ENCODE measurements around the gene EIF4H.
"Not testable (repeated sequence)": the region's sequence is repeated elsewhere in the genome, so short reads cannot be mapped to it uniquely, and the experiment has no call there.

The EIF4H gene

GRCh38 chr7:74153736-74154135 is 20.4 kb upstream of the EIF4H start:
- Histone ChIP-seq H3K9ac (ENCODE audit: low read length) (no peak overlapping the region), H3K27ac (ENCODE audit: low read depth, low read length) (no peak overlapping the region), H3K36me3 (ENCODE audit: control insufficient read depth, insufficient read depth, low read length) (no peaks in the 10 kb centered on the region), H3K4me1 (ENCODE audit: control insufficient read depth, insufficient read depth, low read length) (no peaks in the 10 kb centered on the region), H3K4me3 (ENCODE audit: low read length) (no peak overlapping the region), H3K27me3 (ENCODE audit: control insufficient read depth, insufficient read depth, low read length) (no peaks in the 10 kb centered on the region)

DNA sequence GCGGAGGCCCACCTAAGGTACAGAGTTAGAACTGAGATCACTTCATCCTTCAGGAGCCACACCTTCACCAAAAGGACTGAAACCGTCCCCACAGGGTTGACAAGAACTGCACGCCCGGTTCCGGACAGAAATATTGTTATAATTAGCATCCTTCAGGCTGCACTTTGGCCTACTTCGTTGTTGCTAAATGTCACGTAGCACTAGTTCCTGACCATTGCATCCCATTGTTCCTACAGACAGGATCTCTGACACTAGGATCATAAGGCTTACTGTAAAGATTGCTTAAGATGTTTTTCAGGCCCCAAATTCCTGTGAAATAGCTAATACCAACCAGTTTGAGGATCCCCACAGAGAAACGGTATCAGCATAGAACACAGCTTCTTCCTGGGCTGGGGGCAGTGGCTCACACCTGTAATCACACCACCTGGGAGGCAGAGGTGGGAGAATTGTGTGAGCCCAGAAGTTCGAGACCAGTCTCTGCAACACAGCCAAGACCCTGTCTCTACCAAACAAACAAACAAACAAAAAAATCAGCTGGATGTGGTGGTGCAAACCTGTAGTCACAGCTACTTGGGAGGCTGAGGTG is 18.3 kb upstream of the EIF4H start:
- H3K27me3 ChIP-seq (ENCODE audit: control insufficient read depth, insufficient read depth, low read length) = no peaks in the 10 kb centered on the region
- H3K36me3 ChIP-seq (ENCODE audit: control insufficient read depth, insufficient read depth, low read length) = no peaks in the 10 kb centered on the region
- no peak overlapping the region for H3K9ac ChIP-seq (ENCODE audit: low read length)
- no peak overlapping the region for H3K4me3 ChIP-seq (ENCODE audit: low read length)
- H3K4me1 ChIP-seq (ENCODE audit: control insufficient read depth, insufficient read depth, low read length) = no peaks in the 10 kb centered on the region
- H3K27ac ChIP-seq (ENCODE audit: low read depth, low read length) = no peak overlapping the region

GRCh38 chr7:74157605-74158004 is 16.6 kb upstream of the EIF4H start:
- Histone ChIP-seq H3K4me3 (ENCODE audit: low read length) (no peak overlapping the region), H3K9ac (ENCODE audit: low read length) (no peak overlapping the region), H3K27ac (ENCODE audit: low read depth, low read length) (no peak overlapping the region), H3K4me1 (ENCODE audit: control insufficient read depth, insufficient read depth, low read length) (no peaks in the 10 kb centered on the region), H3K27me3 (ENCODE audit: control insufficient read depth, insufficient read depth, low read length) (no peaks in the 10 kb centered on the region), H3K36me3 (ENCODE audit: control insufficient read depth, insufficient read depth, low read length) (no peaks in the 10 kb centered on the region)

- Histone ChIP-seq H3K4me1 (ENCODE audit: control insufficient read depth, insufficient read depth, low read length) (no peaks in the 10 kb centered on the region), H3K9ac (ENCODE audit: low read length) (no peak overlapping the region), H3K27ac (ENCODE audit: low read depth, low read length) (peak overlapping the region; percentile 17), H3K4me3 (ENCODE audit: low read length) (no peak overlapping the region), H3K27me3 (ENCODE audit: control insufficient read depth, insufficient read depth, low read length) (no peaks in the 10 kb centered on the region), H3K36me3 (ENCODE audit: control insufficient read depth, insufficient read depth, low read length) (no peaks in the 10 kb centered on the region)
Observed at GRCh38 chr7:74164985-74165456, 9.1 kb upstream of the EIF4H start.

GRCh38 chr7:74165867-74166593 is 8.1 kb upstream of the EIF4H start:
- Histone ChIP-seq H3K4me1 (ENCODE audit: control insufficient read depth, insufficient read depth, low read length) (no peaks in the 10 kb centered on the region), H3K27me3 (ENCODE audit: control insufficient read depth, insufficient read depth, low read length) (no peaks in the 10 kb centered on the region), H3K9ac (ENCODE audit: low read length) (no peak overlapping the region), H3K36me3 (ENCODE audit: control insufficient read depth, insufficient read depth, low read length) (no peaks in the 10 kb centered on the region), H3K4me3 (ENCODE audit: low read length) (no peak overlapping the region), H3K27ac (ENCODE audit: low read depth, low read length) (no peak overlapping the region)

DNA sequence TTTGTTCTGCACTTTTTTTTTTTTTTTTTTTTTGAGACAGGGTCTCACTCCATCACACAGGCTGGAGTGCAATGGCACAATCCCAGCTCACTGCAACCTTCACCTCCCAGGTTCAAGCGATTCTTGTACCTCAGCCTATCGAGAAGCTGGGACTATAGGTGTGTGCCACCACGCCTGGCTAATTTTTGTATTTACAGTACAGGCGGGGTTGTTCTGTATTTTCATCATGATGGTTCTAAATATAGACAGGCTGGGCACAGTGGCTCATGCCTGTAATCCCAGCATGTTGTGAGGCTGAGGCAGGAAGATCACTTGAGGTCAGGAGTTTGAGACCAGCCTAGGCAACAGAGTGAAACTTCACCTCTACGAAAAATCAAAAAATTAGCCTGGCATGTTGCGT is 6.8 kb upstream of the EIF4H start:
- not testable (repeated sequence) for H3K36me3 ChIP-seq (ENCODE audit: control insufficient read depth, insufficient read depth, low read length); H3K27me3 ChIP-seq (ENCODE audit: control insufficient read depth, insufficient read depth, low read length); H3K27ac ChIP-seq (ENCODE audit: low read depth, low read length); H3K4me3 ChIP-seq (ENCODE audit: low read length); H3K9ac ChIP-seq (ENCODE audit: low read length); H3K4me1 ChIP-seq (ENCODE audit: control insufficient read depth, insufficient read depth, low read length)

GRCh38 chr7:74173074-74173473 is 1.1 kb upstream of the EIF4H start:
- H3K27me3 ChIP-seq (ENCODE audit: control insufficient read depth, insufficient read depth, low read length) = no peaks in the 10 kb centered on the region
- H3K9ac ChIP-seq (ENCODE audit: low read length) = no peak overlapping the region
- H3K4me1 ChIP-seq (ENCODE audit: control insufficient read depth, insufficient read depth, low read length) = peaks cover 14% of the 10 kb centered on the region
- peak overlapping the region; percentile 89 for H3K4me3 ChIP-seq (ENCODE audit: low read length)
- H3K36me3 ChIP-seq (ENCODE audit: control insufficient read depth, insufficient read depth, low read length) = peaks cover 2% of the 10 kb centered on the region
- no peak overlapping the region for H3K27ac ChIP-seq (ENCODE audit: low read depth, low read length)

GRCh38 chr7:74173491-74173865 is 678 bp upstream of the EIF4H start:
- peak overlapping the region; percentile 89 for H3K9ac ChIP-seq (ENCODE audit: low read length)
- peaks cover 15% of the 10 kb centered on the region for H3K4me1 ChIP-seq (ENCODE audit: control insufficient read depth, insufficient read depth, low read length)
- H3K36me3 ChIP-seq (ENCODE audit: control insufficient read depth, insufficient read depth, low read length) = peaks cover 2% of the 10 kb centered on the region
- H3K27ac ChIP-seq (ENCODE audit: low read depth, low read length) = peak overlapping the region; percentile 96
- no peaks in the 10 kb centered on the region for H3K27me3 ChIP-seq (ENCODE audit: control insufficient read depth, insufficient read depth, low read length)
- peak overlapping the region; percentile 89 for H3K4me3 ChIP-seq (ENCODE audit: low read length)

DNA sequence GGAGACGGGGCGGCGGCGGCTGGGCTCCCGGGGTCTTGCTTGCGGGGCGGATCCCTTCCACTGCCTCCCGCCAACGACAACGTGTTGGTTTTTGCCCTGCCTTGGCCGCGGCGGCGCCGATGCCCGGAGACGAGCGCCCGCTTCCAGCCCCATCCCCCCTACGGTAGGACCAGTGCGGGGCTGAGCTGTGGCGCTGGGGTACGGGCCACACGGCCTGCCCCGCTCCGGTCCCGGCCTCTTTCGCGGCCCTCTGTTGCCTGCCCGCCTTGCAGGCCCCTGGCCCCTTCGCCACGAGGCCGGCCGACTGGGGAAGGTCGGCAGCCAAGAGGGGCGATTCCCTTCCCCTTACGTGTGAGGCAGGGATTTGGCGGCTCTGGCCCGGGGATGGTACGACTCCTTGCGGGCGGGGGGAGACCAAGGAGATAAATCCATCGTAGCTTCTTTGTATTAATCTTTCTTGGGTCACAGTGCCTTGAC is 488 bp downstream of the EIF4H start:
- Histone ChIP-seq H3K4me1 (ENCODE audit: control insufficient read depth, insufficient read depth, low read length) (peaks cover 23% of the 10 kb centered on the region), H3K27ac (ENCODE audit: low read depth, low read length) (peak overlapping the region; percentile 96), H3K36me3 (ENCODE audit: control insufficient read depth, insufficient read depth, low read length) (peaks cover 2% of the 10 kb centered on the region), H3K4me3 (ENCODE audit: low read length) (peak overlapping the region; percentile 89), H3K9ac (ENCODE audit: low read length) (peak overlapping the region; percentile 97), H3K27me3 (ENCODE audit: control insufficient read depth, insufficient read depth, low read length) (no peaks in the 10 kb centered on the region)

DNA sequence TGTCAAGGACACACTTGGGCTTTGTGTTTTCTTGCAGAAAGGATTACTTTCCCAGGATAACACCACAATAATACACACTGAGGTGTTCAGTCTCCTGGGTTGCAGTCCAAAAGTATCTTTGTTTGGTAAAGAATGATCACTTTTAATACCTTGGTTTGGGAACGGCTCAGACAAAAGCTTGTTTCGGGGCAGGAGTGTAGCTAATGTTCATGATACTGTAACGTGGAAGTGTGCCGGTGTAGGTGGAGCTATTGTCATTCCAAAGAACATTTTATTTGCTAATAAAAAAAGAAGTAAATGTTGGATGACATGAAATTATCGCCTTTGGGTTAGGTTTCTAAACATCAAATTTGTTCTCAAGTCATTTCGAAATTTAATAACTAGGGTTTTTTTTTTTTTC is 1.2 kb downstream of the EIF4H start:
- H3K4me1 ChIP-seq (ENCODE audit: control insufficient read depth, insufficient read depth, low read length) = peaks cover 26% of the 10 kb centered on the region
- H3K27me3 ChIP-seq (ENCODE audit: control insufficient read depth, insufficient read depth, low read length) = no peaks in the 10 kb centered on the region
- peaks cover 2% of the 10 kb centered on the region for H3K36me3 ChIP-seq (ENCODE audit: control insufficient read depth, insufficient read depth, low read length)
- peak overlapping the region; percentile 89 for H3K4me3 ChIP-seq (ENCODE audit: low read length)
- H3K27ac ChIP-seq (ENCODE audit: low read depth, low read length) = peak overlapping the region; percentile 96
- H3K9ac ChIP-seq (ENCODE audit: low read length) = no peak overlapping the region

DNA sequence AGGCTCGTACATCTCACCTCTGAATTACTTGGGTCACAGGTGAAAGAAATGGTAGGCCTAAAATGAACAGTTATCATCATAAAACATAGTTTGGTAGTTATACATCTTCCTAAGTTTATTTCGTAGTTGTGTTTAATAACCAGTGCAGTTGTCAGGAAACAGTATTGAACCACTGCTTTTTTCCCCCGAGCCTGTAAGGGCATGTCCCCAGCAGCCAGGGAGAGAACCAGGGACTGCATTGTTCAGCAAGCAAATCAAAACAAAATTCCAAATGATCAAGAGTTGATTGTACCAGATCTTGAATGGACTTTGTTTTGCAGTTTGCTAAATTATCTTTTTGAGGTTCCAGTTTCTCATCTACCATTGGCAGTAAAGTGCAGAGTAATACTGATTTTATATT is 2.4 kb downstream of the EIF4H start:
- Histone ChIP-seq H3K9ac (ENCODE audit: low read length) (no peak overlapping the region), H3K36me3 (ENCODE audit: control insufficient read depth, insufficient read depth, low read length) (peaks cover 2% of the 10 kb centered on the region), H3K27ac (ENCODE audit: low read depth, low read length) (no peak overlapping the region), H3K27me3 (ENCODE audit: control insufficient read depth, insufficient read depth, low read length) (no peaks in the 10 kb centered on the region), H3K4me3 (ENCODE audit: low read length) (no peak overlapping the region), H3K4me1 (ENCODE audit: control insufficient read depth, insufficient read depth, low read length) (peaks cover 36% of the 10 kb centered on the region)

GRCh38 chr7:74178632-74179031 is 4.5 kb downstream of the EIF4H start:
- Histone ChIP-seq H3K36me3 (ENCODE audit: control insufficient read depth, insufficient read depth, low read length) (peaks cover 2% of the 10 kb centered on the region), H3K9ac (ENCODE audit: low read length) (no peak overlapping the region), H3K4me1 (ENCODE audit: control insufficient read depth, insufficient read depth, low read length) (peaks cover 42% of the 10 kb centered on the region), H3K27ac (ENCODE audit: low read depth, low read length) (no peak overlapping the region), H3K4me3 (ENCODE audit: low read length) (no peak overlapping the region), H3K27me3 (ENCODE audit: control insufficient read depth, insufficient read depth, low read length) (no peaks in the 10 kb centered on the region)

Measured in rectal smooth muscle tissue (tissue), 1 donor.